Activated CD4-positive, alpha-beta T cell treated with anti-CD3 and anti-CD28 coated beads, Interleukin-10, Interleukin-2, amounts not matched to agents 100 ng/mL and 50 ng/mL, durations not matched to agents 16 hours and 8 hours (primary cell): ENCODE data around the gene TMCC3.

Source experiments
- DNase-seq: peaks from one replicate; pipeline ENCODE4 v3.0.0-alpha.2; 2020

TMCC3 gene

DNA sequence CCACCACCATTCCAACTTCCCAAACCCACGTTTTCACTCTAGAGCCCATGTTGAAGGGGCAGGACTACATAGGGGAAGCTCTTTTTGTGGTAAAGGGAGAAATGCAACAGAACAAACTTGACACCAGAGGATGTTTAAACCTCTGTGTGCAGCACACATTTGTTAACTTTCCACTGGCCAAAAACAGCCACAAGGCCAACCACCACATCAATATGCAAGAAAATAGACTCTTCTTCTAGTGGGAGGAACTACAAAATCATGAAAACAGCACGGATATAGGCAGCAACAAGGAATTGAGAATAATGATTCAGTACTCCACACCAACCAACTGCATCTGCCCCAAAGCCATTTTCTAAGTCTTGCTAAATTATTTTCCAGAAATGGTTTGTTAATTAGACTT lies 124.4 kb downstream of the TMCC3 start:
- DNase-seq: peak; percentile 2
